ENCODE measurements around the gene NPAS4. TPM values are rescaled to one million over a fixed set of nuclear protein-coding genes. Genes with fewer than 3 reads are reported as not detected.

The NPAS4 gene
- total and polyA plus RNA-seq, 9 of the 15 experiments (the other 6 are each of a cell fraction or from before 2014, with no cell fraction given), result not detected

GRCh38 chr11:66408488-66409214 is 12.2 kb upstream of the NPAS4 start (continued):
- TF ChIP-seq RREB1 (CRISPR knock-in tag; IDR thresholded peaks at IDR 0.05), result 0 out of 2 replicates have a peak, but pooled peaks have one; percentile 20
- peak; percentile 91 for TF ChIP-seq CC2D1A (IDR thresholded peaks at IDR 0.05)
- TF ChIP-seq DEAF1 (CRISPR knock-in tag; IDR thresholded peaks at IDR 0.05), result peak; percentile 99
- TF ChIP-seq ZNF232 (CRISPR knock-in tag; IDR thresholded peaks at IDR 0.05), result no peak
- TF ChIP-seq SMAD4 (CRISPR knock-in tag; conservative IDR thresholded peaks at IDR 0.05), result 0 out of 2 replicates have a peak, but pooled peaks have one; percentile 40
- TF ChIP-seq ZNF324 (CRISPR knock-in tag; IDR thresholded peaks at IDR 0.05), result no peak
- TF ChIP-seq VEZF1 (CRISPR knock-in tag; IDR thresholded peaks at IDR 0.05), result peak; percentile 62; the same call in 1 of the 2 replicates
- TF ChIP-seq POLR2H (tag; IDR thresholded peaks at IDR 0.05; ENCODE audit: low read depth), result no peak
- TF ChIP-seq SRF (CRISPR knock-in tag; IDR thresholded peaks at IDR 0.05), result peak in 1 of 2 experiments; percentile 91; a peak in 3 of 4 replicates
- no peak for TF ChIP-seq EGR1 (conservative IDR thresholded peaks at IDR 0.05)
- TF ChIP-seq HMGXB4 (CRISPR knock-in tag; IDR thresholded peaks at IDR 0.05), result peak; percentile 71; the same call in 1 of the 2 replicates
- no peak for TF ChIP-seq PHF8 (IDR thresholded peaks at IDR 0.05; ENCODE audit: borderline replicate concordance, low read length)
- TF ChIP-seq TFAP4 (CRISPR knock-in tag; IDR thresholded peaks at IDR 0.05; ENCODE audit: borderline replicate concordance), result peak; percentile 86
- no peak; the same call in 1 of the 2 replicates for TF ChIP-seq TCF3 (CRISPR knock-in tag; IDR thresholded peaks at IDR 0.05)
